ENCODE results near the gene PGM2L1.
"Not testable (repeated sequence)": the region's sequence is repeated elsewhere in the genome, so short reads cannot be mapped to it uniquely, and the experiment has no call there.

The PGM2L1 gene

GRCh38 chr11:74333193-74333592 is 65.0 kb downstream of the PGM2L1 start:
- no peak for DNase-seq (ENCODE audit: low spot score)

GRCh38 chr11:74332291-74332690 is 65.9 kb downstream of the PGM2L1 start:
- DNase-seq (ENCODE audit: low spot score), result no peak

GRCh38 chr11:74331000-74331399 is 67.2 kb downstream of the PGM2L1 start:
- DNase-seq (ENCODE audit: low spot score), result not testable (repeated sequence)

GRCh38 chr11:74330075-74330858 is 68.0 kb downstream of the PGM2L1 start:
- no peak for DNase-seq (ENCODE audit: low spot score)

GRCh38 chr11:74327076-74327475 is 71.2 kb downstream of the PGM2L1 start:
- DNase-seq (ENCODE audit: low spot score), result no peak

GRCh38 chr11:74326665-74327064 is 71.6 kb downstream of the PGM2L1 start:
- DNase-seq (ENCODE audit: low spot score), result no peak

GRCh38 chr11:74325649-74326645 is 72.3 kb downstream of the PGM2L1 start:
- no peak for DNase-seq (ENCODE audit: low spot score)

- DNase-seq (ENCODE audit: low spot score), result no peak
Measured at GRCh38 chr11:74322667-74323066, 75.6 kb downstream of the PGM2L1 start.

- no peak for DNase-seq (ENCODE audit: low spot score)
Measured at GRCh38 chr11:74321487-74322188, 76.6 kb downstream of the PGM2L1 start.

- DNase-seq (ENCODE audit: low spot score), result no peak
Measured at GRCh38 chr11:74320538-74320937, 77.7 kb downstream of the PGM2L1 start.

GRCh38 chr11:74319139-74319816 is 79.0 kb downstream of the PGM2L1 start:
- DNase-seq (ENCODE audit: low spot score), result no peak

- DNase-seq (ENCODE audit: low spot score), result no peak
Measured at GRCh38 chr11:74318241-74318932, 79.8 kb downstream of the PGM2L1 start.

- DNase-seq (ENCODE audit: low spot score), result no peak
Measured at GRCh38 chr11:74316772-74317505, 81.3 kb downstream of the PGM2L1 start.

GRCh38 chr11:74312326-74312725 is 85.9 kb downstream of the PGM2L1 start:
- no peak for DNase-seq (ENCODE audit: low spot score)

- peak; percentile 41 for DNase-seq (ENCODE audit: low spot score)
Measured at GRCh38 chr11:74311352-74311926, 86.8 kb downstream of the PGM2L1 start, which contains the start of gene P4HA3. Gene P4HA3 (minus strand): TSS chr11:74311640. CDS start chr11:74311611, 29 bp downstream.

- no peak for DNase-seq (ENCODE audit: low spot score)
Measured at GRCh38 chr11:74310857-74311256, 87.4 kb downstream of the PGM2L1 start.

- DNase-seq (ENCODE audit: low spot score), result no peak
Measured at GRCh38 chr11:74307434-74307833, 90.8 kb downstream of the PGM2L1 start.

GRCh38 chr11:74306435-74307175 is 91.6 kb downstream of the PGM2L1 start:
- no peak for DNase-seq (ENCODE audit: low spot score)

- DNase-seq (ENCODE audit: low spot score), result no peak
Measured at GRCh38 chr11:74299015-74299414, 99.2 kb downstream of the PGM2L1 start.
